Measurements from ENCODE around the gene PDCL3. TPM values are rescaled to one million over a fixed set of nuclear protein-coding genes. Genes with fewer than 3 reads are reported as not detected.

The PDCL3 gene
- total and polyA plus RNA-seq, 12 donors: 9.6 to 51.3 (median 17.9) TPM

- Histone ChIP-seq H3K27ac (no peak overlapping the region), H3K27me3 (no peaks in the 10 kb centered on the region), H3K4me3 (no peak overlapping the region), H3K4me1 (replicated peaks in 1 of 2) (no peaks in the 10 kb centered on the region), H3K9me3 (replicated peaks in 1 of 3) (no peaks in the 10 kb centered on the region), H3K36me3 (replicated peaks in 1 of 2) (no peaks in the 10 kb centered on the region)
- TF ChIP-seq POLR2A (IDR thresholded peaks at IDR 0.05) (no peak), CTCF (IDR thresholded peaks at IDR 0.05) (no peak)
- 63 to 87% (median 75%) methylated on average over 1 of the region's 1 CpG for WGBS, 4 donors
- DNase-seq: no peak
- intact Hi-C loops (cut with DNase I): loop anchor here in 1 of 2 donors (5.0 kb wide), 1 partner anchor 374 kb away; no protein-coding TSS in a partner anchor
Observed at GRCh38 chr2:100613719-100614118, 50.9 kb downstream of the PDCL3 start.

- no peaks in the 10 kb centered on the region for H3K36me3 ChIP-seq (replicated peaks in 1 of 2)
- intact Hi-C loops (cut with DNase I): loop anchor here in 1 of 2 donors (5.0 kb wide), 1 partner anchor 373 kb away; no protein-coding TSS in a partner anchor
- peak in 1 of 7 donors; percentile 10 for DNase-seq
- no peak overlapping the region for H3K4me3 ChIP-seq
- no peak for TF ChIP-seq POLR2A (IDR thresholded peaks at IDR 0.05)
- no peaks in the 10 kb centered on the region for H3K4me1 ChIP-seq (replicated peaks in 1 of 2)
- WGBS, 4 donors: 78 to 93% (median 88%) methylated on average over 6 to 11 of the region's 11 CpGs
- H3K27ac ChIP-seq: no peak overlapping the region
- H3K9me3 ChIP-seq (replicated peaks in 1 of 3): no peaks in the 10 kb centered on the region
- H3K27me3 ChIP-seq: no peaks in the 10 kb centered on the region
Observed at GRCh38 chr2:100614455-100615000, 51.7 kb downstream of the PDCL3 start.

GRCh38 chr2:100615471-100615870 is 52.7 kb downstream of the PDCL3 start:
- no peaks in the 10 kb centered on the region for H3K36me3 ChIP-seq (replicated peaks in 1 of 2)
- no peak overlapping the region for H3K4me3 ChIP-seq
- no peaks in the 10 kb centered on the region for H3K27me3 ChIP-seq
- 59 to 71% (median 70%) methylated on average over 5 to 6 of the region's 6 CpGs for WGBS, 4 donors
- intact Hi-C loops (cut with DNase I): no loop called here
- H3K4me1 ChIP-seq (replicated peaks in 1 of 2): no peaks in the 10 kb centered on the region
- no peak overlapping the region for H3K27ac ChIP-seq
- peak in 3 of 7 donors; percentile 30 to 51 (median 44) for DNase-seq
- no peaks in the 10 kb centered on the region for H3K9me3 ChIP-seq (replicated peaks in 1 of 3)
- TF ChIP-seq CTCF (IDR thresholded peaks at IDR 0.05): no peak
- TF ChIP-seq POLR2A (IDR thresholded peaks at IDR 0.05): no peak

GRCh38 chr2:100615886-100616285 is 53.1 kb downstream of the PDCL3 start:
- Histone ChIP-seq H3K9me3 (replicated peaks in 1 of 3) (no peaks in the 10 kb centered on the region), H3K4me1 (replicated peaks in 1 of 2) (no peaks in the 10 kb centered on the region), H3K36me3 (replicated peaks in 1 of 2) (no peaks in the 10 kb centered on the region), H3K27ac (no peak overlapping the region), H3K27me3 (no peaks in the 10 kb centered on the region), H3K4me3 (no peak overlapping the region)
- WGBS, 4 donors: 55 to 88% (median 75%) methylated on average over 3 to 4 of the region's 4 CpGs
- peak in 1 of 7 donors; percentile 43 for DNase-seq
- intact Hi-C loops (cut with DNase I): no loop called here
- TF ChIP-seq POLR2A (IDR thresholded peaks at IDR 0.05): no peak
- no peak for TF ChIP-seq CTCF (IDR thresholded peaks at IDR 0.05)

- no peak overlapping the region for H3K4me3 ChIP-seq
- intact Hi-C loops (cut with DNase I): no loop called here
- H3K4me1 ChIP-seq (replicated peaks in 1 of 2): no peaks in the 10 kb centered on the region
- H3K27me3 ChIP-seq: no peaks in the 10 kb centered on the region
- TF ChIP-seq POLR2A (IDR thresholded peaks at IDR 0.05) (no peak), CTCF (IDR thresholded peaks at IDR 0.05) (no peak)
- no peaks in the 10 kb centered on the region for H3K36me3 ChIP-seq (replicated peaks in 1 of 2)
- 89 to 94% (median 93%) methylated on average over 8 of the region's 8 CpGs for WGBS, 4 donors
- peak in 1 of 7 donors; percentile 35 for DNase-seq
- H3K27ac ChIP-seq: no peak overlapping the region
- H3K9me3 ChIP-seq (replicated peaks in 1 of 3): no peaks in the 10 kb centered on the region
Observed at GRCh38 chr2:100616841-100617390, 54.1 kb downstream of the PDCL3 start.
